Liver (tissue), 3 donors: ENCODE results near the gene ERC2.

Experiments
- CTCF ChIP-seq: fragments of 150-350 bp; IDR thresholded peaks from 2 replicates; pipeline ENCODE4 v1.5.1; 2017; ENCODE audit warnings: improper control_type of control experiment, low read depth, low read length; ENCODE audit not compliant: missing input control
- GABPA ChIP-seq, 2 donors: IDR thresholded peaks in 1 of 2; conservative IDR thresholded peaks in 1 of 2; 2 replicates each; pipeline ENCODE4 v1.6.1; 2016; ENCODE audit warnings: antibody characterized with exemption in 2 of 2, mild to moderate bottlenecking in 1 of 2, moderate library complexity in 1 of 2
- JUND ChIP-seq, 2 donors: IDR thresholded peaks; 2 replicates each; pipeline ENCODE4 v1.6.1; 2016; ENCODE audit warnings: antibody characterized with exemption in 2 of 2
- MAX ChIP-seq: IDR thresholded peaks from 2 replicates; pipeline ENCODE4 v1.6.1; 2016; ENCODE audit warnings: antibody characterized with exemption
- TAF1 ChIP-seq: conservative IDR thresholded peaks from 2 replicates; pipeline ENCODE4 v1.6.1; 2016; ENCODE audit warnings: antibody characterized with exemption, mild to moderate bottlenecking
- ZBTB33 ChIP-seq: IDR thresholded peaks from 2 replicates; pipeline ENCODE4 v1.6.1; 2016; ENCODE audit warnings: antibody characterized with exemption
- donor health status: healthy.
- donor health status: healthy.

DNA sequence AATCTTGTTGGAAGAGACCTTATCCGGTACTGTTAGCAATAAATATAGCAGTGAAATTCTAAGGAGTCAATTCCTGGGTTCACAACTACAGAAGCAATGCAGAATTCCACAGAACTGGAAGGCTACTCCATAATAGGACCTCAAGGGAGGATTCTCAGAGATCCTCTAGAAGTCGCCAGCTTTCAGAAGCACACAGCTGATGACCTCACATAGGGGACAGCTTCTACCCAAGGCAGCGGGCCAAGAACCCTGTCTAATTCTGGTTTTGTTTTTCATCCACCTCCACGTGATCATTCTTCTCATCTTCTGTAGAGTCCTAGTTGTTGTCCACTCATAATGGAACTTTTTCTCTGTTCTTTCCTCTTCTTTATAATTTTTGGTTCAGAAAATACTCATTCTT is 99.4 kb downstream of the ERC2 start:
- TF ChIP-seq MAX: no peak
- no peak for TF ChIP-seq TAF1
- TF ChIP-seq CTCF: no peak
- TF ChIP-seq ZBTB33: no peak
- TF ChIP-seq JUND (IDR thresholded peaks at IDR 0.05): no peak
- TF ChIP-seq GABPA (IDR thresholded peaks at IDR 0.05 in 1 of 2, conservative IDR thresholded peaks at IDR 0.05 in 1 of 2): no peak
